ENCODE data around the gene HMGCR.

The HMGCR gene

GRCh38 chr5:75341934-75342333 is 4.9 kb downstream of the HMGCR start:
- no peak for DNase-seq

- DNase-seq: no peak
These were observed 5.8 kb downstream of the HMGCR start for GRCh38 chr5:75342836-75343235.

GRCh38 chr5:75348241-75348640 is 11.2 kb downstream of the HMGCR start:
- DNase-seq: no peak

- DNase-seq: no peak
These were observed 12.6 kb downstream of the HMGCR start for GRCh38 chr5:75349663-75350062.

- DNase-seq: no peak
These were observed 14.3 kb downstream of the HMGCR start for GRCh38 chr5:75351139-75351926.

- DNase-seq: no peak
These were observed 18.2 kb downstream of the HMGCR start for GRCh38 chr5:75355236-75355635.

- DNase-seq: no peak
These were observed 19.7 kb downstream of the HMGCR start for GRCh38 chr5:75356719-75357118.

GRCh38 chr5:75358117-75358516 is 21.1 kb downstream of the HMGCR start:
- DNase-seq: no peak

GRCh38 chr5:75361310-75361709 is 24.3 kb downstream of the HMGCR start:
- no peak for DNase-seq

- no peak for DNase-seq
These were observed 25.5 kb downstream of the HMGCR start for GRCh38 chr5:75362474-75362975.

GRCh38 chr5:75363111-75363510 is 26.1 kb downstream of the HMGCR start:
- no peak for DNase-seq

- DNase-seq: no peak
These were observed 26.9 kb downstream of the HMGCR start for GRCh38 chr5:75363726-75364495.

- no peak for DNase-seq
These were observed 27.7 kb downstream of the HMGCR start for GRCh38 chr5:75364571-75365280.

- DNase-seq: no peak
These were observed 28.7 kb downstream of the HMGCR start for GRCh38 chr5:75365740-75366139.

GRCh38 chr5:75366787-75367186 is 29.8 kb downstream of the HMGCR start:
- DNase-seq: no peak

GRCh38 chr5:75367401-75367800 is 30.4 kb downstream of the HMGCR start:
- DNase-seq: no peak

GRCh38 chr5:75368391-75368790 is 31.4 kb downstream of the HMGCR start:
- DNase-seq: no peak

GRCh38 chr5:75373862-75374261 is 36.8 kb downstream of the HMGCR start:
- no peak for DNase-seq

- DNase-seq: no peak
These were observed 37.4 kb downstream of the HMGCR start for GRCh38 chr5:75374394-75374814.

- no peak for DNase-seq
These were observed 38.4 kb downstream of the HMGCR start for GRCh38 chr5:75375414-75375813.

GRCh38 chr5:75380099-75380498 is 43.1 kb downstream of the HMGCR start:
- no peak for DNase-seq

GRCh38 chr5:75381456-75381855 is 44.4 kb downstream of the HMGCR start:
- no peak for DNase-seq

GRCh38 chr5:75384218-75384617 is 47.2 kb downstream of the HMGCR start:
- DNase-seq: no peak
